ENCODE results near the gene MLLT3.

Gene MLLT3

GRCh38 chr9:20663133-20663532, 40.8 kb upstream of the MLLT3 start:
- H3K9ac ChIP-seq (ENCODE audit: low read length): no peak overlapping the region
- H3K79me2 ChIP-seq (ENCODE audit: control insufficient read depth, insufficient read depth, low read length, poor library complexity): peaks cover 2% of the 10 kb centered on the region
- H3K23ac ChIP-seq (ENCODE audit: low read length): no peak overlapping the region
- no peak overlapping the region for H3K4ac ChIP-seq (ENCODE audit: low read depth, low read length)
- no CpG with 5 or more reads among the region's 2 CpGs for WGBS (ENCODE audit: extremely low coverage, insufficient coverage, insufficient read length)
- H2AFZ ChIP-seq (ENCODE audit: insufficient read depth, low read length, poor library complexity): no peak overlapping the region
- no peak overlapping the region for H3K4me3 ChIP-seq (ENCODE audit: low read depth, low read length)
- peaks cover 5% of the 10 kb centered on the region for H3K79me1 ChIP-seq (ENCODE audit: low read length)
- H4K91ac ChIP-seq (ENCODE audit: low read depth, low read length): no peak overlapping the region
- peaks cover 4 to 6% of the 10 kb centered on the region in 2 experiments for H3K4me1 ChIP-seq (ENCODE audit: control insufficient read depth in 1 of 2, insufficient read depth in 2 of 2, low read length in 2 of 2)
- H3K18ac ChIP-seq (ENCODE audit: low read length): no peak overlapping the region
- H2BK120ac ChIP-seq (ENCODE audit: insufficient read depth, low read length, poor library complexity): no peak overlapping the region
- no peaks in the 10 kb centered on the region for H3K9me3 ChIP-seq (ENCODE audit: insufficient read depth, low read depth, low read length)
- H2BK12ac ChIP-seq (ENCODE audit: low read length): no peak overlapping the region
- DNase-seq: no peak
- H2AK5ac ChIP-seq (ENCODE audit: low read length): no peak overlapping the region
- no peaks in the 10 kb centered on the region for H3K36me3 ChIP-seq (ENCODE audit: control insufficient read depth in 1 of 2, insufficient read depth in 2 of 2, low read length in 2 of 2)
- no peak overlapping the region for H4K8ac ChIP-seq (ENCODE audit: low read depth, low read length)
- H4K12ac ChIP-seq (ENCODE audit: low read depth, low read length): no peak overlapping the region
- H3K27me3 ChIP-seq (ENCODE audit: insufficient read depth, low read length): no peaks in the 10 kb centered on the region
- no peak overlapping the region for H2BK5ac ChIP-seq (ENCODE audit: low read depth, low read length, poor library complexity)
- no peak overlapping the region for H3K27ac ChIP-seq (ENCODE audit: low read depth, low read length)
- H3K14ac ChIP-seq (ENCODE audit: low read length): no peak overlapping the region
- H3K4me2 ChIP-seq (ENCODE audit: low read length): no peak overlapping the region

GRCh38 chr9:20662156-20662555, 39.9 kb upstream of the MLLT3 start:
- Histone ChIP-seq H3K9me3 (ENCODE audit: insufficient read depth, low read depth, low read length) (no peaks in the 10 kb centered on the region), H3K27ac (ENCODE audit: low read depth, low read length) (no peak overlapping the region), H2AFZ (ENCODE audit: insufficient read depth, low read length, poor library complexity) (no peak overlapping the region), H3K14ac (ENCODE audit: low read length) (no peak overlapping the region), H3K4me3 (ENCODE audit: low read depth, low read length) (no peak overlapping the region), H3K79me2 (ENCODE audit: control insufficient read depth, insufficient read depth, low read length, poor library complexity) (peaks cover 2% of the 10 kb centered on the region), H3K18ac (ENCODE audit: low read length) (no peak overlapping the region), H3K4ac (ENCODE audit: low read depth, low read length) (no peak overlapping the region), H3K23ac (ENCODE audit: low read length) (no peak overlapping the region), H4K12ac (ENCODE audit: low read depth, low read length) (no peak overlapping the region), H3K9ac (ENCODE audit: low read length) (no peak overlapping the region), H3K27me3 (ENCODE audit: insufficient read depth, low read length) (no peaks in the 10 kb centered on the region), H3K4me1 (ENCODE audit: control insufficient read depth in 1 of 2, insufficient read depth in 2 of 2, low read length in 2 of 2) (peaks cover 4 to 6% of the 10 kb centered on the region in 2 experiments), H2AK5ac (ENCODE audit: low read length) (no peak overlapping the region), H3K79me1 (ENCODE audit: low read length) (peaks cover 5% of the 10 kb centered on the region), H4K91ac (ENCODE audit: low read depth, low read length) (no peak overlapping the region), H4K8ac (ENCODE audit: low read depth, low read length) (no peak overlapping the region), H2BK120ac (ENCODE audit: insufficient read depth, low read length, poor library complexity) (no peak overlapping the region), H2BK5ac (ENCODE audit: low read depth, low read length, poor library complexity) (no peak overlapping the region), H2BK12ac (ENCODE audit: low read length) (no peak overlapping the region), H3K36me3 (ENCODE audit: control insufficient read depth in 1 of 2, insufficient read depth in 2 of 2, low read length in 2 of 2) (no peaks in the 10 kb centered on the region), H3K4me2 (ENCODE audit: low read length) (no peak overlapping the region)
- no peak for DNase-seq
- no CpG with 5 or more reads among the region's 3 CpGs for WGBS (ENCODE audit: extremely low coverage, insufficient coverage, insufficient read length)

GRCh38 chr9:20659474-20659967, 37.2 kb upstream of the MLLT3 start:
- Histone ChIP-seq H3K79me2 (ENCODE audit: control insufficient read depth, insufficient read depth, low read length, poor library complexity) (peaks cover 2% of the 10 kb centered on the region), H3K14ac (ENCODE audit: low read length) (no peak overlapping the region), H3K4ac (ENCODE audit: low read depth, low read length) (peak overlapping the region; percentile 64), H2BK12ac (ENCODE audit: low read length) (no peak overlapping the region), H4K8ac (ENCODE audit: low read depth, low read length) (no peak overlapping the region), H3K79me1 (ENCODE audit: low read length) (peaks cover 5% of the 10 kb centered on the region), H3K27me3 (ENCODE audit: insufficient read depth, low read length) (no peaks in the 10 kb centered on the region), H2AK5ac (ENCODE audit: low read length) (no peak overlapping the region), H3K4me2 (ENCODE audit: low read length) (peak overlapping the region; percentile 2), H3K4me1 (ENCODE audit: control insufficient read depth in 1 of 2, insufficient read depth in 2 of 2, low read length in 2 of 2) (peaks cover 4 to 6% of the 10 kb centered on the region in 2 experiments), H3K9ac (ENCODE audit: low read length) (no peak overlapping the region), H3K27ac (ENCODE audit: low read depth, low read length) (no peak overlapping the region), H3K36me3 (ENCODE audit: control insufficient read depth in 1 of 2, insufficient read depth in 2 of 2, low read length in 2 of 2) (no peaks in the 10 kb centered on the region), H3K18ac (ENCODE audit: low read length) (no peak overlapping the region), H2BK5ac (ENCODE audit: low read depth, low read length, poor library complexity) (no peak overlapping the region), H2AFZ (ENCODE audit: insufficient read depth, low read length, poor library complexity) (no peak overlapping the region), H4K12ac (ENCODE audit: low read depth, low read length) (no peak overlapping the region), H3K9me3 (ENCODE audit: insufficient read depth, low read depth, low read length) (no peaks in the 10 kb centered on the region), H3K23ac (ENCODE audit: low read length) (peak overlapping the region; percentile 97), H2BK120ac (ENCODE audit: insufficient read depth, low read length, poor library complexity) (no peak overlapping the region), H4K91ac (ENCODE audit: low read depth, low read length) (no peak overlapping the region), H3K4me3 (ENCODE audit: low read depth, low read length) (no peak overlapping the region)
- no peak for DNase-seq
- WGBS (ENCODE audit: extremely low coverage, insufficient coverage, insufficient read length): no CpG with 5 or more reads among the region's 2 CpGs

- Histone ChIP-seq H2BK5ac (ENCODE audit: low read depth, low read length, poor library complexity) (no peak overlapping the region), H3K9ac (ENCODE audit: low read length) (no peak overlapping the region), H3K4ac (ENCODE audit: low read depth, low read length) (peak overlapping the region; percentile 51), H3K79me1 (ENCODE audit: low read length) (peaks cover 5% of the 10 kb centered on the region), H3K9me3 (ENCODE audit: insufficient read depth, low read depth, low read length) (no peaks in the 10 kb centered on the region), H2BK12ac (ENCODE audit: low read length) (no peak overlapping the region), H3K18ac (ENCODE audit: low read length) (peak overlapping the region; percentile 61), H3K23ac (ENCODE audit: low read length) (no peak overlapping the region), H3K36me3 (ENCODE audit: control insufficient read depth in 1 of 2, insufficient read depth in 2 of 2, low read length in 2 of 2) (no peaks in the 10 kb centered on the region), H3K4me3 (ENCODE audit: low read depth, low read length) (peak overlapping the region; percentile 68), H2AK5ac (ENCODE audit: low read length) (no peak overlapping the region), H3K14ac (ENCODE audit: low read length) (peak overlapping the region; percentile 61), H3K79me2 (ENCODE audit: control insufficient read depth, insufficient read depth, low read length, poor library complexity) (peaks cover 2% of the 10 kb centered on the region), H2AFZ (ENCODE audit: insufficient read depth, low read length, poor library complexity) (peak overlapping the region; percentile 47), H3K4me2 (ENCODE audit: low read length) (peak overlapping the region; percentile 44), H3K4me1 (ENCODE audit: control insufficient read depth in 1 of 2, insufficient read depth in 2 of 2, low read length in 2 of 2) (peaks cover 4 to 6% of the 10 kb centered on the region in 2 experiments), H3K27ac (ENCODE audit: low read depth, low read length) (no peak overlapping the region), H4K91ac (ENCODE audit: low read depth, low read length) (peak overlapping the region; percentile 70), H4K8ac (ENCODE audit: low read depth, low read length) (peak overlapping the region; percentile 81), H2BK120ac (ENCODE audit: insufficient read depth, low read length, poor library complexity) (no peak overlapping the region), H3K27me3 (ENCODE audit: insufficient read depth, low read length) (no peaks in the 10 kb centered on the region), H4K12ac (ENCODE audit: low read depth, low read length) (peak overlapping the region; percentile 71)
- DNase-seq: peak in 1 of 2 donors; percentile 19
- no CpG with 5 or more reads among the region's 13 CpGs for whole genome bisulfite sequencing (ENCODE audit: extremely low coverage, insufficient coverage, insufficient read length)
These were observed 36.6 kb upstream of the MLLT3 start for GRCh38 chr9:20658677-20659473.

Data from trophoblast cell (in vitro differentiated cells and primary cell).